HEK293T (cell line): ENCODE results near the gene TLE1.
A peak's percentile ranks its signal among the peaks of the same experiment; 100 is the strongest.
"Not testable (repeated sequence)": the region's sequence is repeated elsewhere in the genome, so short reads cannot be mapped to it uniquely, and the experiment has no call there.

Experiments used
- CTCF ChIA-PET: fragments of 350-600 bp; formaldehyde crosslinking; extraction: SDS; loops from one replicate; lab custom pipeline; 2021; ENCODE audit warnings: antibody characterized with exemption, inconsistent platforms; lab: Yijun Ruan, JAX
- POLR2A ChIA-PET: fragments of 350-600 bp; formaldehyde crosslinking; extraction: SDS; loops from one replicate; lab custom pipeline; 2020; ENCODE audit warnings: antibody characterized with exemption, inconsistent platforms; lab: Yijun Ruan, JAX
- DNase-seq: peaks from one replicate; pipeline ENCODE4 v3.0.0; 2012; ENCODE audit warnings: mixed read lengths; ENCODE audit errors: extremely low spot score
- ARNT ChIP-seq: fragments of 450-650 bp; IDR thresholded peaks from 2 replicates; pipeline ENCODE4 v1.6.1; 2017; ENCODE audit warnings: mild to moderate bottlenecking
- BHLHE40 ChIP-seq: fragments of 450-650 bp; IDR thresholded peaks from 2 replicates; pipeline ENCODE4 v1.6.1; 2016; ENCODE audit warnings: mild to moderate bottlenecking, moderate library complexity, borderline replicate concordance
- CTBP1 ChIP-seq: fragments of 450-650 bp; IDR thresholded peaks from 2 replicates; pipeline ENCODE4 v1.6.1; 2016; ENCODE audit warnings: borderline replicate concordance
- ELF4 ChIP-seq: fragments of 450-650 bp; IDR thresholded peaks from 2 replicates; pipeline ENCODE4 v1.6.1; 2017; ENCODE audit warnings: antibody characterized with exemption
- FOXA1 ChIP-seq: fragments of 450-650 bp; IDR thresholded peaks from 2 replicates; pipeline ENCODE4 v1.6.1; 2016; ENCODE audit warnings: mild to moderate bottlenecking
- FOXK2 ChIP-seq: fragments of 450-650 bp; IDR thresholded peaks from 2 replicates; pipeline ENCODE4 v1.6.1; 2016; ENCODE audit warnings: mild to moderate bottlenecking
- FOXM1 ChIP-seq: fragments of 450-650 bp; IDR thresholded peaks from 2 replicates; pipeline ENCODE4 v1.6.1; 2017; ENCODE audit warnings: mild to moderate bottlenecking, borderline replicate concordance
- HDGF ChIP-seq: fragments of 450-650 bp; IDR thresholded peaks from 2 replicates; pipeline ENCODE4 v1.6.1; 2017; ENCODE audit warnings: antibody characterized with exemption, borderline replicate concordance
- L3MBTL2 ChIP-seq: fragments of 450-650 bp; conservative IDR thresholded peaks from 2 replicates; pipeline ENCODE4 v1.6.1; 2016; ENCODE audit warnings: mild to moderate bottlenecking
- LEF1 ChIP-seq: fragments of 450-650 bp; IDR thresholded peaks from 2 replicates; pipeline ENCODE4 v1.6.1; 2017; ENCODE audit warnings: mild to moderate bottlenecking, borderline replicate concordance
- NFRKB ChIP-seq: fragments of 450-650 bp; IDR thresholded peaks from 2 replicates; pipeline ENCODE4 v1.6.1; 2016; ENCODE audit warnings: mild to moderate bottlenecking, moderate library complexity
- PKNOX1 ChIP-seq: fragments of 450-650 bp; IDR thresholded peaks from 2 replicates; pipeline ENCODE4 v1.6.1; 2016
- SP1 ChIP-seq: fragments of 450-650 bp; IDR thresholded peaks from 2 replicates; pipeline ENCODE4 v1.6.1; 2017
- SUZ12 ChIP-seq: fragments of 450-650 bp; IDR thresholded peaks from 2 replicates; pipeline ENCODE4 v1.6.1; 2016; ENCODE audit warnings: mild to moderate bottlenecking
- TARDBP ChIP-seq: fragments of 450-650 bp; IDR thresholded peaks from 2 replicates; pipeline ENCODE4 v1.6.1; 2016
- ZNF384 ChIP-seq: fragments of 450-650 bp; IDR thresholded peaks from 2 replicates; pipeline ENCODE4 v1.6.1; 2016

TLE1 gene

GRCh38 chr9:81694541-81694940 is 5.2 kb upstream of the TLE1 start:
- ChIA-PET CTCF (no interaction called here), POLR2A (no interaction called here)
- DNase-seq: no peak
- no peak for TF ChIP-seq ELF4
- TF ChIP-seq FOXA1: no peak

- POLR2A ChIA-PET: no interaction called here
These were observed 4.5 kb upstream of the TLE1 start for GRCh38 chr9:81693671-81694378.

GRCh38 chr9:81690251-81690851 is 1.0 kb upstream of the TLE1 start:
- POLR2A ChIA-PET: interaction anchor here (1.1 to 1.6 kb wide), 3 partner anchors 25 to 292 kb away, joined by 3 to 4 read pairs (median 4); no protein-coding TSS in a partner anchor
- TF ChIP-seq ZNF384: no peak
- peak; percentile 85 for TF ChIP-seq L3MBTL2
- CTCF ChIA-PET: no interaction called here
- no peak for DNase-seq

More at GRCh38 chr9:81693671-81694378, 4.5 kb upstream of the TLE1 start:
- no peak for TF ChIP-seq FOXA1
- no peak for TF ChIP-seq SUZ12
- CTCF ChIA-PET: no interaction called here
- DNase-seq: no peak

- DNase-seq, CTCF ChIA-PET: not testable (repeated sequence)
- POLR2A ChIA-PET: interaction anchor here (1.5 kb wide), 1 partner anchor 23 kb away, joined by 4 read pairs; no protein-coding TSS in a partner anchor
These were observed 329 bp downstream of the TLE1 start for GRCh38 chr9:81689093-81689342.

DNA sequence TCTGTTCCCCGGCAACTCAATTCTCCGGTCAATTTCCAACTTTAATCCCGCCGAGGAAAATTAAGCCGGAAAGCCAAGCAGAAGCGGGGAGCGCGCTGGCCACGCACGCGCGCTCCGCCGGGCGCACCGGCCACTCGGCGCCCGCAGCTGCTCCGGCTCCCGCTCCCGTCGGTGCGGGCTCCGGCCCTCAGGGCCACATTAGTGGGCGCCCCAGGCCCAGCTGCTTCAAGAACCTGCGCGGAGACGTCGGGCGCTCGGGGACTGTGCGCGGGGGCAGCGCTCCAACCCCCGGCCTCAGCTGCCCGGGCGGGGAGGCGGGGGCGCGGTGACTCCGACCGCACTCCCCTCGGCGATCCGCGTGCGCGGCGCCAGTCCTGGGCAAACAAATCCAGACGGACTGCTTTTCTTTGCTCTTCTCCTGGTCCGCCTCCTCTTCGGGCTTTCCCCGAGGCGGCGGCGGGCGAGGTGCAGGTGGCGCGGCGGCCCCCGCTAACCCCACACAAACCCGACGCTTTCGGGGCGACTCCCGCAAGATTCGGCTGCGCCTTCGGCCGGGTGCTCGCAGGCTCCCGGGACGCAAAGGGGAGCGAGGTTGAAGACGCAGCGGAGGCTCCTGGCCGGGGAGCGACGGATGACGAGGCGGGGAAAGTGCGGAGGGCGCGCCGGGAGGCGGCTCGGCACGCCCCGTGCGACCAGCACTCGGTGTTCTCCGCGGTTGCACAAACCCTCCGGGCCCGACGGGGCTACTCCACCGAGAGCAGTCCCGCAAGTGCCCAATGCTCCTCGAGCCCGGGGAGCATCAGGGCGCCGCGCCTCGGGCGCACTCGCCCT is 870 bp downstream of the TLE1 start:
- DNase-seq: not testable (repeated sequence)
- CTCF ChIA-PET: interaction anchor here (0.6 kb wide), 1 partner anchor 35 kb away, joined by 6 read pairs; no protein-coding TSS in a partner anchor
- POLR2A ChIA-PET: interaction anchor here (1.5 kb wide), 1 partner anchor 23 kb away, joined by 4 read pairs; no protein-coding TSS in a partner anchor

- ChIA-PET CTCF (interaction anchor here (0.6 kb wide), 1 partner anchor 35 kb away, joined by 6 read pairs; no protein-coding TSS in a partner anchor), POLR2A (no interaction called here)
- no peak for DNase-seq
- TF ChIP-seq SP1 (no peak), L3MBTL2 (no peak), BHLHE40 (no peak), NFRKB (no peak), FOXM1 (no peak), TARDBP (no peak), PKNOX1 (no peak), LEF1 (no peak), FOXK2 (no peak), SUZ12 (no peak), HDGF (no peak), ELF4 (no peak), ARNT (no peak), FOXA1 (no peak), ZNF384 (no peak), CTBP1 (no peak)
These were observed 1.7 kb downstream of the TLE1 start for GRCh38 chr9:81687521-81688261.

- TF ChIP-seq FOXK2 (no peak), PKNOX1 (peak; percentile 95)
- POLR2A ChIA-PET: interaction anchor here (1.1 kb wide), 1 partner anchor 290 kb away, joined by 3 read pairs; no protein-coding TSS in a partner anchor
- peak; percentile 64 for DNase-seq
- CTCF ChIA-PET: no interaction called here
These were observed 2.5 kb downstream of the TLE1 start for GRCh38 chr9:81686614-81687520.
